Endothelial cell of umbilical vein (primary cell): Measurements from ENCODE around the gene GPR27. TPM values are rescaled to one million over a fixed set of nuclear protein-coding genes. Genes with fewer than 3 reads are reported as not detected.

Experiments
- BruUV-seq: library from RNA; stranded (reverse); fragments of 400-500 nt; replicated peaks from 2 replicates; lab custom pipeline; 2021; lab: Mats Ljungman, UMichigan
- CTCF ChIA-PET: fragments of 300-600, 350-600 bp; sonication (Branson Sonifier 250); formaldehyde crosslinking; loops from one replicate; lab custom pipeline; 2021; ENCODE audit warnings: antibody characterized with exemption, inconsistent platforms; lab: Charles Lee
- POLR2A ChIA-PET: fragments of 300-600, 350-600 bp; sonication (Branson Sonifier 250); formaldehyde crosslinking; loops from one replicate; lab custom pipeline; 2021; ENCODE audit warnings: antibody characterized with exemption, inconsistent platforms; lab: Charles Lee
- DNase-seq: peaks from one replicate; pipeline ENCODE4 v3.0.0-alpha.2; 2011; ENCODE audit warnings: low read depth, low spot score
- FAIRE-seq: peaks from 2 replicates; lab custom pipeline; 2011; peaks lifted over from hg19 to GRCh38; lab: Jason Lieb, UNC
- H2AFZ ChIP-seq: 2 replicates; pipeline ENCODE4 v1.6.0; 2012; ENCODE audit warnings: low read depth, low read length, control low read depth, inconsistent platforms
- H3K27ac ChIP-seq: 2 replicates; pipeline ENCODE4 v1.5.1; 2011; ENCODE audit warnings: low read depth, mild to moderate bottlenecking, control low read depth, low read length, moderate library complexity; ENCODE audit not compliant: insufficient read depth
- H3K27me3 ChIP-seq, 2 experiments: 2 replicates each; pipeline versions ENCODE4 v1.6.0 to v1.6.1; 2011; ENCODE audit warnings: low read length in 2 of 2, mixed read lengths in 1 of 2; ENCODE audit not compliant: control insufficient read depth in 2 of 2, insufficient read depth in 2 of 2
- H3K36me3 ChIP-seq, 2 experiments: 2 replicates in 1 of 2; 3 replicates in 1 of 2; pipeline ENCODE4 v1.5.1; 2011; ENCODE audit warnings: low read length in 2 of 2, mild to moderate bottlenecking in 1 of 2, moderate library complexity in 1 of 2; ENCODE audit not compliant: control insufficient read depth in 2 of 2, insufficient read depth in 2 of 2; ENCODE audit errors: extremely low read depth in 1 of 2
- H3K4me1 ChIP-seq: 3 replicates; pipeline ENCODE4 v1.5.1; 2011; ENCODE audit warnings: mild to moderate bottlenecking, low read length; ENCODE audit not compliant: control insufficient read depth, insufficient read depth; ENCODE audit errors: extremely low read depth
- H3K4me2 ChIP-seq: 2 replicates; pipeline ENCODE4 v1.6.1; 2011; ENCODE audit warnings: low read length, control low read depth, mixed read lengths; ENCODE audit not compliant: insufficient read depth
- H3K4me3 ChIP-seq, 3 experiments: fragments of 200-600 bp in 1 of 3; sonication (generic), shearing (Covaris generic) in 1 of 3; replicated peaks in 1 of 3; 2 replicates each; pipeline ENCODE4 v1.5.1; 2011 to 2016; ENCODE audit warnings: control low read depth in 3 of 3, low read length in 3 of 3, mild to moderate bottlenecking in 2 of 3, inconsistent platforms in 1 of 3, low read depth in 1 of 3, moderate library complexity in 1 of 3; ENCODE audit not compliant: insufficient read depth in 1 of 3
- H3K79me2 ChIP-seq: 2 replicates; pipeline ENCODE4 v1.6.0; 2012; ENCODE audit warnings: low read length, inconsistent platforms; ENCODE audit not compliant: control insufficient read depth, insufficient read depth
- H3K9ac ChIP-seq: replicated peaks from 2 replicates; pipeline ENCODE3; 2011; ENCODE audit warnings: low read length, control low read depth; ENCODE audit not compliant: insufficient read depth; ENCODE audit errors: extremely low read depth
- H3K9me1 ChIP-seq: replicated peaks from 3 replicates; pipeline ENCODE4 v1.6.0; 2011; ENCODE audit warnings: mild to moderate bottlenecking, low read length; ENCODE audit not compliant: control insufficient read depth, insufficient read depth; ENCODE audit errors: extremely low read depth
- H3K9me3 ChIP-seq: replicated peaks from 2 replicates; pipeline ENCODE4 v1.5.1; 2012; ENCODE audit warnings: low read length, inconsistent platforms; ENCODE audit not compliant: control insufficient read depth, insufficient read depth
- H4K20me1 ChIP-seq: replicated peaks from 2 replicates; pipeline ENCODE3; 2011; ENCODE audit warnings: mild to moderate bottlenecking, low read length; ENCODE audit not compliant: control insufficient read depth, insufficient read depth; ENCODE audit errors: extremely low read depth
- CTCF ChIP-seq, 2 donors: IDR thresholded peaks; 1 replicate in 1 of 2; 2 replicates in 1 of 2; pipeline ENCODE4 v1.5.1; 2011; ENCODE audit warnings: low read length in 2 of 2, mild to moderate bottlenecking in 2 of 2, moderate library complexity in 2 of 2, control low read depth in 1 of 2, inconsistent platforms in 1 of 2, low read depth in 1 of 2; ENCODE audit not compliant: insufficient read depth in 1 of 2; ENCODE audit errors: extremely low read depth in 1 of 2
- EZH2 ChIP-seq: IDR thresholded peaks from 2 replicates; pipeline ENCODE4 v1.6.1; 2012; ENCODE audit warnings: borderline replicate concordance, low read depth, mild to moderate bottlenecking, moderate library complexity, low read length, inconsistent platforms; ENCODE audit not compliant: severe bottlenecking
- FOS ChIP-seq: IDR thresholded peaks from 2 replicates; pipeline ENCODE4 v1.6.1; 2011; ENCODE audit warnings: mild to moderate bottlenecking, low read length, moderate library complexity, borderline replicate concordance; ENCODE audit not compliant: insufficient read depth
- GATA2 ChIP-seq: IDR thresholded peaks from 2 replicates; pipeline ENCODE4 v1.7.0; 2011; ENCODE audit warnings: low read depth, mild to moderate bottlenecking, moderate library complexity, mixed read lengths, low read length; ENCODE audit not compliant: insufficient read length, insufficient read depth
- JUN ChIP-seq: IDR thresholded peaks from 2 replicates; pipeline ENCODE4 v1.6.1; 2011; ENCODE audit warnings: borderline replicate concordance, low read depth; ENCODE audit not compliant: insufficient read length, insufficient read depth
- MYC ChIP-seq: IDR thresholded peaks from one replicate; pipeline ENCODE4 v1.6.1; 2011; ENCODE audit warnings: mild to moderate bottlenecking, low read depth, low read length
- POLR2A ChIP-seq: IDR thresholded peaks from 2 replicates; pipeline ENCODE4 v1.6.1; 2012; ENCODE audit warnings: low read depth, mild to moderate bottlenecking, control low read depth, low read length
- POLR2AphosphoS5 ChIP-seq: IDR thresholded peaks from 2 replicates; pipeline ENCODE4 v1.6.1; 2012; ENCODE audit warnings: low read depth, mild to moderate bottlenecking, control low read depth, low read length, moderate library complexity; ENCODE audit not compliant: insufficient read depth
- dilution Hi-C: fragments of 300-500 bp; cut with MboI; formaldehyde crosslinking; loops from one replicate; pipeline ENCODE4 v1.15.0; 2019; ENCODE audit warnings: low sequenced_read_pairs; ENCODE audit not compliant: extremely low pct_ligation_motif_present
- intact Hi-C: fragments of 100-400 bp; cut with micrococcal nuclease; formaldehyde crosslinking; loops from one replicate; pipeline ENCODE4 v1.10.0; 2022
- polyA plus RNA-seq, 4 experiments: library from polyadenylated mRNA; depleted of rRNA in 3 of 4; stranded (reverse) in 3 of 4; unstranded in 1 of 4; fragments of >200 nt; gene quantifications; 2 replicates each; pipeline versions ENCODE4 v1.2.1 to v1.2.3, GENCODE V29; 2011 to 2012; ENCODE audit warnings: missing spikeins in 1 of 4
- total RNA-seq: library from RNA; stranded (reverse); gene quantifications from 2 replicates; pipeline ENCODE4 v1.2.3, GENCODE V29; 2021
- TF ChIP-seq, protein P1 (sequence below): IDR thresholded peaks from 2 replicates; pipeline ENCODE4 v1.6.1; 2011; ENCODE audit not compliant: insufficient read depth, insufficient read length

Gene GPR27
- total and polyA plus RNA-seq, 2 donors (not counting 3 experiments of a cell fraction or from before 2014, with no cell fraction given), result 0.03 TPM; not detected in 1

DNA sequence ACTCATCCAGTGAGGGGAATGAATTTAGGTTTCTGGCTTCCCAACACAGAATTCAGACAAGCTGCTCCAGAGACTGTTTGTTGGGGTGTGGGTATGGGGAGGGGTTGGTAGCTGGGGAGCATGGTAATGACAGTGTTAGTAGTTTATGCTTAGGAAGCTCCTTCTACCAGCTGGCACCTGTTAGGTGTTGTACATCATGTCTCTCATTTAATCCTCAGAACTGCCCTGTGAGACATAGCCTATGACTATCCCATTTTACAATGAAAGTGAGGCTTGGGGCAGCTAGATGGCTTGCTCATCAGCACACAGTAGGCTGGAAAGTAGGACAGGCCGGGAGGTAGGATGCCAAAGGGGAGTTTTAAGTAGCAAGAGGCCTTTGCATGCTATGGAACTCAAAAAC is 31.0 kb upstream of the GPR27 start:
- intact Hi-C loops (loop anchor here (10.0 kb wide), 1 partner anchor 722 kb away; the partner anchor contains the start of gene RYBP), dilution Hi-C loops (no loop called here)
- H3K27me3 ChIP-seq, result peaks cover 21% of the 10 kb centered on the region in 2 experiments
- CTCF ChIA-PET, result interaction anchor here (3.7 kb wide), 1 partner anchor 12 kb away, joined by 27 read pairs; no protein-coding TSS in a partner anchor
- H3K4me2 ChIP-seq, result no peak overlapping the region
- no peak for FAIRE-seq
- H2AFZ ChIP-seq, result no peak overlapping the region
- H3K27ac ChIP-seq, result no peak overlapping the region
- peaks cover 5% of the 10 kb centered on the region for H3K4me1 ChIP-seq
- POLR2A ChIA-PET, result no interaction called here
- no peaks in the 10 kb centered on the region for H3K9me1 ChIP-seq
- no TSS peak for BruUV-seq
- H3K79me2 ChIP-seq, result no peaks in the 10 kb centered on the region
- H3K9me3 ChIP-seq, result no peaks in the 10 kb centered on the region
- TF ChIP-seq POLR2A (no peak), MYC (no peak), EZH2 (no peak), CTCF (IDR thresholded peaks at IDR 0.05; ENCODE audit: extremely low read depth in 1 of 2, insufficient read depth in 1 of 2, low read depth in 1 of 2, low read length in 2 of 2) (no peak), JUN (no peak), POLR2AphosphoS5 (no peak), GATA2 (no peak), FOS (no peak)
- TF ChIP-seq, protein P1, sequence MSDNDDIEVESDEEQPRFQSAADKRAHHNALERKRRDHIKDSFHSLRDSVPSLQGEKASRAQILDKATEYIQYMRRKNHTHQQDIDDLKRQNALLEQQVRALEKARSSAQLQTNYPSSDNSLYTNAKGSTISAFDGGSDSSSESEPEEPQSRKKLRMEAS, result no peak
- no peaks in the 10 kb centered on the region for H3K36me3 ChIP-seq
- DNase-seq, result no peak
- H3K9ac ChIP-seq, result no peak overlapping the region
- no peak overlapping the region for H3K4me3 ChIP-seq
- no peaks in the 10 kb centered on the region for H4K20me1 ChIP-seq
